Fibroblast of lung (primary cell): ENCODE results near the gene RNF180. TPM values are rescaled to one million over a fixed set of nuclear protein-coding genes. Genes with fewer than 3 reads are reported as not detected.

Experiments used
- DNase-seq, 2 donors: peaks; one replicate each; pipeline versions ENCODE4 v3.0.0 to v3.0.0-alpha.2; 2010; ENCODE audit warnings: low read depth in 2 of 2
- H2AFZ ChIP-seq: 2 replicates; pipeline ENCODE4 v1.5.1; 2012; ENCODE audit warnings: low read length, control low read depth, inconsistent platforms
- H3K27ac ChIP-seq: 2 replicates; pipeline ENCODE4 v1.5.1; 2011; ENCODE audit warnings: low read length, control low read depth; ENCODE audit not compliant: insufficient read depth
- H3K27me3 ChIP-seq: 2 replicates; pipeline ENCODE4 v1.5.1; 2011; ENCODE audit warnings: mild to moderate bottlenecking, low read length; ENCODE audit not compliant: control insufficient read depth, insufficient read depth
- H3K36me3 ChIP-seq: 2 replicates; pipeline ENCODE4 v1.5.1; 2011; ENCODE audit warnings: low read length; ENCODE audit not compliant: control insufficient read depth, insufficient read depth
- H3K4me1 ChIP-seq: 2 replicates; pipeline ENCODE4 v1.5.1; 2011; ENCODE audit warnings: low read length; ENCODE audit not compliant: control insufficient read depth, insufficient read depth; ENCODE audit errors: extremely low read depth
- H3K4me2 ChIP-seq: 2 replicates; pipeline ENCODE4 v1.5.1; 2011; ENCODE audit warnings: low read length, control low read depth; ENCODE audit not compliant: insufficient read depth; ENCODE audit errors: extremely low read depth
- H3K4me3 ChIP-seq, 4 experiments: fragments of 200-600 bp in 1 of 4; sonication (generic) in 1 of 4; replicated peaks in 1 of 4; 2 replicates each; pipeline ENCODE4 v1.5.1; 2011 to 2016; ENCODE audit warnings: low read length in 4 of 4, low read depth in 3 of 4, mild to moderate bottlenecking in 3 of 4, control low read depth in 2 of 4, inconsistent platforms in 1 of 4, mixed read lengths in 1 of 4; ENCODE audit not compliant: insufficient read depth in 1 of 4; ENCODE audit errors: control extremely low read depth in 1 of 4
- H3K79me2 ChIP-seq: 2 replicates; pipeline ENCODE4 v1.5.1; 2012; ENCODE audit warnings: mild to moderate bottlenecking, low read length, inconsistent platforms; ENCODE audit not compliant: control insufficient read depth, insufficient read depth
- H3K9ac ChIP-seq: 2 replicates; pipeline ENCODE4 v1.5.1; 2011; ENCODE audit warnings: mild to moderate bottlenecking, low read length, control low read depth; ENCODE audit not compliant: insufficient read depth
- H3K9me3 ChIP-seq: 2 replicates; pipeline ENCODE4 v1.5.1; 2012; ENCODE audit warnings: low read depth, low read length; ENCODE audit not compliant: control insufficient read depth, insufficient read depth
- H4K20me1 ChIP-seq: 2 replicates; pipeline ENCODE4 v1.5.1; 2011; ENCODE audit warnings: low read length; ENCODE audit not compliant: control insufficient read depth, insufficient read depth; ENCODE audit errors: extremely low read depth
- EZH2 ChIP-seq: IDR thresholded peaks from 2 replicates; pipeline ENCODE4 v1.5.1; 2012; ENCODE audit warnings: low read length, control low read depth, mild to moderate bottlenecking; ENCODE audit errors: missing control alignments
- polyA plus RNA-seq, 2 donors: library from polyadenylated mRNA; depleted of rRNA in 1 of 2; stranded (reverse) in 1 of 2; unstranded in 1 of 2; fragments of >200 nt; gene quantifications; 2 replicates each; pipeline ENCODE4 v1.2.1, GENCODE V29; 2011 to 2012; ENCODE audit warnings: missing spikeins in 1 of 2
- total RNA-seq: library from RNA; depleted of rRNA; stranded (reverse); fragments of >200 nt; gene quantifications from 2 replicates; pipeline ENCODE4 v1.2.1, GENCODE V29; 2014
- TF ChIP-seq, protein P1 (sequence below), 2 donors: IDR thresholded peaks in 1 of 2; conservative IDR thresholded peaks in 1 of 2; 1 replicate in 1 of 2; 2 replicates in 1 of 2; pipeline ENCODE4 v1.5.1; 2011 to 2012; ENCODE audit warnings: low read length in 2 of 2, control low read depth in 1 of 2, inconsistent platforms in 1 of 2, low read depth in 1 of 2, mild to moderate bottlenecking in 1 of 2

RNF180 gene
- total and polyA plus RNA-seq, 2 donors (not counting 1 experiment from before 2014, with no cell fraction given), result 2.3 to 2.6 TPM

- Histone ChIP-seq H3K27me3 (no peaks in the 10 kb centered on the region), H3K79me2 (no peaks in the 10 kb centered on the region), H3K4me1 (no peaks in the 10 kb centered on the region), H3K9me3 (no peaks in the 10 kb centered on the region), H3K36me3 (no peaks in the 10 kb centered on the region), H3K4me3 (no peak overlapping the region), H3K9ac (no peak overlapping the region), H3K27ac (no peak overlapping the region), H2AFZ (no peak overlapping the region), H3K4me2 (no peak overlapping the region), H4K20me1 (no peaks in the 10 kb centered on the region)
- TF ChIP-seq EZH2, result no peak
- TF ChIP-seq, protein P1, sequence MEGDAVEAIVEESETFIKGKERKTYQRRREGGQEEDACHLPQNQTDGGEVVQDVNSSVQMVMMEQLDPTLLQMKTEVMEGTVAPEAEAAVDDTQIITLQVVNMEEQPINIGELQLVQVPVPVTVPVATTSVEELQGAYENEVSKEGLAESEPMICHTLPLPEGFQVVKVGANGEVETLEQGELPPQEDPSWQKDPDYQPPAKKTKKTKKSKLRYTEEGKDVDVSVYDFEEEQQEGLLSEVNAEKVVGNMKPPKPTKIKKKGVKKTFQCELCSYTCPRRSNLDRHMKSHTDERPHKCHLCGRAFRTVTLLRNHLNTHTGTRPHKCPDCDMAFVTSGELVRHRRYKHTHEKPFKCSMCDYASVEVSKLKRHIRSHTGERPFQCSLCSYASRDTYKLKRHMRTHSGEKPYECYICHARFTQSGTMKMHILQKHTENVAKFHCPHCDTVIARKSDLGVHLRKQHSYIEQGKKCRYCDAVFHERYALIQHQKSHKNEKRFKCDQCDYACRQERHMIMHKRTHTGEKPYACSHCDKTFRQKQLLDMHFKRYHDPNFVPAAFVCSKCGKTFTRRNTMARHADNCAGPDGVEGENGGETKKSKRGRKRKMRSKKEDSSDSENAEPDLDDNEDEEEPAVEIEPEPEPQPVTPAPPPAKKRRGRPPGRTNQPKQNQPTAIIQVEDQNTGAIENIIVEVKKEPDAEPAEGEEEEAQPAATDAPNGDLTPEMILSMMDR (conservative IDR thresholded peaks at IDR 0.05 in 1 of 2, IDR thresholded peaks at IDR 0.05 in 1 of 2; ENCODE audit: low read depth in 1 of 2, low read length in 2 of 2), result no peak
- no peak for DNase-seq
Observed at GRCh38 chr5:64188776-64189175, 23.1 kb downstream of the RNF180 start.

- TF ChIP-seq EZH2, result no peak
- TF ChIP-seq, protein P1 (conservative IDR thresholded peaks at IDR 0.05 in 1 of 2, IDR thresholded peaks at IDR 0.05 in 1 of 2; ENCODE audit: low read depth in 1 of 2, low read length in 2 of 2), result no peak
- no peak overlapping the region for H3K4me3 ChIP-seq
- no peak overlapping the region for H3K27ac ChIP-seq
- H3K4me1 ChIP-seq, result no peaks in the 10 kb centered on the region
- no peak overlapping the region for H2AFZ ChIP-seq
- H3K4me2 ChIP-seq, result no peak overlapping the region
- H4K20me1 ChIP-seq, result no peaks in the 10 kb centered on the region
- H3K36me3 ChIP-seq, result no peaks in the 10 kb centered on the region
- no peaks in the 10 kb centered on the region for H3K27me3 ChIP-seq
- no peaks in the 10 kb centered on the region for H3K9me3 ChIP-seq
- no peak for DNase-seq
- no peaks in the 10 kb centered on the region for H3K79me2 ChIP-seq
- H3K9ac ChIP-seq, result no peak overlapping the region
Observed at GRCh38 chr5:64190562-64191306, 25.1 kb downstream of the RNF180 start.

DNA sequence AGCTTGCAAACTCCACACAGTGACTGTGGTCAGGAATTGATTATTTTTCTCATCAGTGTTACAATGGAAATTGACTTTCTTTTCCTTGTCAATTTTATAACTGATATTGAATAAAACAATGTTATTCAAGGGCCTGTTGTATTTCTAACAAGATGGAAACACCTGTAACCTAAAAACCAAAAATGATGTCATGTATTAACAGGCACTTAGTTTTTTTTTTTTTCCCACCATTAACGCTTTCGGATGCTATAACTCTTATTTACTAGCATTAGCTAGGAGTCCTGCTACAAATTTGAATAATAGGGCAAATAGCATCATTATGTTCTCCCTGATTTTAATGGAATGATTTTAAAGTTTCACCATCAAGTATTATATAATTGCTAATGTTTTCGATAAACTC is 30.3 kb downstream of the RNF180 start:
- DNase-seq, result no peak
- no peaks in the 10 kb centered on the region for H3K4me1 ChIP-seq
- H3K9me3 ChIP-seq, result no peaks in the 10 kb centered on the region
- no peaks in the 10 kb centered on the region for H4K20me1 ChIP-seq
- no peaks in the 10 kb centered on the region for H3K27me3 ChIP-seq
- no peaks in the 10 kb centered on the region for H3K36me3 ChIP-seq
- H3K79me2 ChIP-seq, result no peaks in the 10 kb centered on the region
- no peak overlapping the region for H3K4me3 ChIP-seq
- no peak overlapping the region for H3K27ac ChIP-seq
- no peak overlapping the region for H3K9ac ChIP-seq
- no peak overlapping the region for H3K4me2 ChIP-seq
- H2AFZ ChIP-seq, result no peak overlapping the region
- TF ChIP-seq EZH2, result no peak
- TF ChIP-seq, protein P1 (conservative IDR thresholded peaks at IDR 0.05 in 1 of 2, IDR thresholded peaks at IDR 0.05 in 1 of 2; ENCODE audit: low read depth in 1 of 2, low read length in 2 of 2), result no peak
